ENCODE measurements around the gene CALN1. TPM values are rescaled to one million over a fixed set of nuclear protein-coding genes. Genes with fewer than 3 reads are reported as not detected.
"Not testable (repeated sequence)": the region's sequence is repeated elsewhere in the genome, so short reads cannot be mapped to it uniquely, and the experiment has no call there.

The CALN1 gene
- total RNA-seq, 1 experiment from 2014 or later, result 0.05 TPM

GRCh38 chr7:71740174-71740560 is 672.0 kb downstream of the CALN1 start:
- no peak overlapping the region for H3K4me3 ChIP-seq (ENCODE audit: low read depth in 2 of 2, low read length in 2 of 2)
- DNase-seq (ENCODE audit: low read depth, low spot score), result no peak
- no peak for ATAC-seq
- no peaks in the 10 kb centered on the region for H3K4me1 ChIP-seq (ENCODE audit: control insufficient read depth, insufficient read depth, low read length)
- no peak for TF ChIP-seq CTCF (IDR thresholded peaks at IDR 0.05)
- no peak for TF ChIP-seq SIN3A (IDR thresholded peaks at IDR 0.05; ENCODE audit: borderline replicate concordance, insufficient read depth, low read depth, low read length)
- no peak overlapping the region for H3K27ac ChIP-seq (ENCODE audit: low read length)
- peaks cover 2% of the 10 kb centered on the region; the same call in 1 of the 2 replicates for H3K27me3 ChIP-seq (ENCODE audit: control insufficient read depth, insufficient read depth, low read length)
- no peaks in the 10 kb centered on the region for H3K9me3 ChIP-seq (ENCODE audit: control insufficient read depth, insufficient read depth, low read depth, low read length)
- ChIA-PET CTCF (no interaction called here), POLR2A (no interaction called here)
- BruUV-seq (replicated peaks), result no TSS peak
- in situ Hi-C loops (cut with HindIII; ENCODE audit: low pct_unique_long_range_greater_than_20kb, low sequenced_read_pairs), result no loop called here
- H3K36me3 ChIP-seq (ENCODE audit: control insufficient read depth, insufficient read depth, low read length), result no peaks in the 10 kb centered on the region
- intact Hi-C loops (cut with micrococcal nuclease; ENCODE audit: unreplicated experiment), result no loop called here

GRCh38 chr7:71739520-71740173 is 672.5 kb downstream of the CALN1 start:
- CTCF ChIA-PET, result interaction anchor here (0.6 kb wide), 2 partner anchors 364 to 868 kb away, joined by 7 to 10 read pairs; no protein-coding TSS in a partner anchor
- Histone ChIP-seq H3K27me3 (ENCODE audit: control insufficient read depth, insufficient read depth, low read length) (peaks cover 2% of the 10 kb centered on the region; the same call in 1 of the 2 replicates), H3K4me1 (ENCODE audit: control insufficient read depth, insufficient read depth, low read length) (no peaks in the 10 kb centered on the region), H3K36me3 (ENCODE audit: control insufficient read depth, insufficient read depth, low read length) (no peaks in the 10 kb centered on the region), H3K4me3 (ENCODE audit: low read depth in 2 of 2, low read length in 2 of 2) (no peak overlapping the region), H3K9me3 (ENCODE audit: control insufficient read depth, insufficient read depth, low read depth, low read length) (no peaks in the 10 kb centered on the region), H3K27ac (ENCODE audit: low read length) (no peak overlapping the region)
- POLR2A ChIA-PET, result no interaction called here
- in situ Hi-C loops (cut with HindIII; ENCODE audit: low pct_unique_long_range_greater_than_20kb, low sequenced_read_pairs), result no loop called here
- DNase-seq (ENCODE audit: low read depth, low spot score) (no peak), ATAC-seq (no peak)
- intact Hi-C loops (cut with micrococcal nuclease; ENCODE audit: unreplicated experiment), result no loop called here
- no TSS peak for BruUV-seq (replicated peaks)
- TF ChIP-seq CTCF (IDR thresholded peaks at IDR 0.05), result no peak
- TF ChIP-seq, protein P1, sequence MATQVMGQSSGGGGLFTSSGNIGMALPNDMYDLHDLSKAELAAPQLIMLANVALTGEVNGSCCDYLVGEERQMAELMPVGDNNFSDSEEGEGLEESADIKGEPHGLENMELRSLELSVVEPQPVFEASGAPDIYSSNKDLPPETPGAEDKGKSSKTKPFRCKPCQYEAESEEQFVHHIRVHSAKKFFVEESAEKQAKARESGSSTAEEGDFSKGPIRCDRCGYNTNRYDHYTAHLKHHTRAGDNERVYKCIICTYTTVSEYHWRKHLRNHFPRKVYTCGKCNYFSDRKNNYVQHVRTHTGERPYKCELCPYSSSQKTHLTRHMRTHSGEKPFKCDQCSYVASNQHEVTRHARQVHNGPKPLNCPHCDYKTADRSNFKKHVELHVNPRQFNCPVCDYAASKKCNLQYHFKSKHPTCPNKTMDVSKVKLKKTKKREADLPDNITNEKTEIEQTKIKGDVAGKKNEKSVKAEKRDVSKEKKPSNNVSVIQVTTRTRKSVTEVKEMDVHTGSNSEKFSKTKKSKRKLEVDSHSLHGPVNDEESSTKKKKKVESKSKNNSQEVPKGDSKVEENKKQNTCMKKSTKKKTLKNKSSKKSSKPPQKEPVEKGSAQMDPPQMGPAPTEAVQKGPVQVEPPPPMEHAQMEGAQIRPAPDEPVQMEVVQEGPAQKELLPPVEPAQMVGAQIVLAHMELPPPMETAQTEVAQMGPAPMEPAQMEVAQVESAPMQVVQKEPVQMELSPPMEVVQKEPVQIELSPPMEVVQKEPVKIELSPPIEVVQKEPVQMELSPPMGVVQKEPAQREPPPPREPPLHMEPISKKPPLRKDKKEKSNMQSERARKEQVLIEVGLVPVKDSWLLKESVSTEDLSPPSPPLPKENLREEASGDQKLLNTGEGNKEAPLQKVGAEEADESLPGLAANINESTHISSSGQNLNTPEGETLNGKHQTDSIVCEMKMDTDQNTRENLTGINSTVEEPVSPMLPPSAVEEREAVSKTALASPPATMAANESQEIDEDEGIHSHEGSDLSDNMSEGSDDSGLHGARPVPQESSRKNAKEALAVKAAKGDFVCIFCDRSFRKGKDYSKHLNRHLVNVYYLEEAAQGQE (IDR thresholded peaks at IDR 0.05; ENCODE audit: insufficient read depth in 1 of 2, low read depth in 2 of 2, low read length in 1 of 2), result no peak
- TF ChIP-seq POLR2AphosphoS5 (IDR thresholded peaks at IDR 0.05; ENCODE audit: low read depth, low read length), result no peak
- TF ChIP-seq TCF7L2 (IDR thresholded peaks at IDR 0.05; ENCODE audit: low read depth, low read length), result no peak
- no peak for TF ChIP-seq SIN3A (IDR thresholded peaks at IDR 0.05; ENCODE audit: borderline replicate concordance, insufficient read depth, low read depth, low read length)

DNA sequence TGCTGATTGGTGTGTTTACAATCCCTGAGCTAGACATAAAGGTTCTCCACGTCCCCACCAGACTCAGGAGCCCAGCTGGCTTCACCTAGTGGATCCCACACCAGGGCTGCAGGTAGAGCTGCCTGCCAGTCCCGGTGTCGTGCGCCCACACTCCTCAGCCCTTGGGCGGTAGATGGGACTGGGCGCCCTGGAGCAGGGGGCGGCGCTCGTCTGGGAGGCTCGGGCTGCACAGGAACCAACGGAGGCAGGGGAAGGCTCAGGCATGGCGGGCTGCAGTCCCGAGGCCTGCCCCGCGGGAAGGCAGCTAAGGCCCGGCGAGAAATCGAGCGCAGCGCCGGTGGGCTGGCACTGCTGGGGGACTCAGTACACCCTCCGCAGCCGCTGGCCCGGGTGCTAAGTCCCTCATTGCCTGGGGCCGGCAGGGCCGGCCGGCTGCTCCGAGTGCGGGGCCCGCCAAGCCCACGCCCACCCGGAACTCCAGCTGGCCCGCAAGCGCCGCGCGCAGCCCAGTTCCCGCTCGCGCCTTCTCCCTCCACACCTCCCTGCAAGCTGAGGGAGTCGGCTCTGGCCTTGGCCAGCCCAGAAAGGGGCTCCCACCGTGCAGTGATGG is 674.1 kb downstream of the CALN1 start:
- DNase-seq (ENCODE audit: low read depth, low spot score); intact Hi-C loops (cut with micrococcal nuclease; ENCODE audit: unreplicated experiment); BruUV-seq (replicated peaks); POLR2A ChIA-PET; H3K27me3 ChIP-seq (ENCODE audit: control insufficient read depth, insufficient read depth, low read length); H3K27ac ChIP-seq (ENCODE audit: low read length); CTCF ChIA-PET; in situ Hi-C loops (cut with HindIII; ENCODE audit: low pct_unique_long_range_greater_than_20kb, low sequenced_read_pairs); H3K4me3 ChIP-seq (ENCODE audit: low read depth in 2 of 2, low read length in 2 of 2); ATAC-seq; H3K4me1 ChIP-seq (ENCODE audit: control insufficient read depth, insufficient read depth, low read length); H3K36me3 ChIP-seq (ENCODE audit: control insufficient read depth, insufficient read depth, low read length); H3K9me3 ChIP-seq (ENCODE audit: control insufficient read depth, insufficient read depth, low read depth, low read length): not testable (repeated sequence)

Data from Panc1 (cell line).